Measurements from ENCODE around the gene CCDC186.
"Not testable (repeated sequence)": the region's sequence is repeated elsewhere in the genome, so short reads cannot be mapped to it uniquely, and the experiment has no call there.

The CCDC186 gene

DNA sequence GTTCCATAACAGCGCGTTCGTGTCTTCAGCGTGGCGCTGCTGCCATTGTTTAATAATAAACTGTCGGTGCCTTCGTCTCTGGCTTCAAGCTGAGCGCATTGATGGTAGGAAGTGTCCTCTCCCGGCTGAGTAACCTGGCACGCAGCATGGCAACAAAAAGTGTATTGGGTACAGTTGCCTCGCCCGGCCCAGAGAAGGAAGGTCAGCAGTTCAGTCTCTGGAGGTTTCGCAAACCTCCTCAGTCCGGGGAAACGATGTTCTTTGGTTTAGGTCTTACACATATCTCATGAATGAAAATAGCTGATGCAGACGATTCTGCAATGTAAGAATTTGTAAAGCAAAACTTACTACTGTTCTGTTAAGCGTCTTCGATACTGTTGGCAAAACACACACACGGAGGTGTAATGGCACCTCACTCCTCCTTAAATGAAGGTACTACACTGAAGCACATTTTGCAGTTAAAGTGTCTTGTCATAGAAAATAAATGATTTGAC is 739 bp upstream of the CCDC186 start:
- peak in 33 of 58 donors; percentile 6 to 67 (median 33) for DNase-seq

DNA sequence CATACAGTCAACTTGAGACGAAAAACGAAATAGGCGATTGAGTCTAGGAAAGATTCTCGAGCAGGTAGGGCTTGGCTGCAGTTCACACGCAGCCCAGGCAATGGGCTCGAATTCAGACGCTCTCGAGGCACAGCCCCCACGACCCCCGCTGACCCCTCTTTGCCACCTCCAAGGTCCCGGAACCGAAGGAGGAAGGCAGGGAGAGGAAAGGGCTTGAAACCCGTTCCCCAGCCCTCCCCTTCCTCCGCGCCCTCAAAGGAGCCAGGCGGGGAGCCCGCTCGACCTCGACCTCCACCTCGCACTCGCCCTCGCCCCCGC is 441 bp downstream of the CCDC186 start:
- DNase-seq: peak in 9 of 58 donors; percentile 3 to 70 (median 45)

DNA sequence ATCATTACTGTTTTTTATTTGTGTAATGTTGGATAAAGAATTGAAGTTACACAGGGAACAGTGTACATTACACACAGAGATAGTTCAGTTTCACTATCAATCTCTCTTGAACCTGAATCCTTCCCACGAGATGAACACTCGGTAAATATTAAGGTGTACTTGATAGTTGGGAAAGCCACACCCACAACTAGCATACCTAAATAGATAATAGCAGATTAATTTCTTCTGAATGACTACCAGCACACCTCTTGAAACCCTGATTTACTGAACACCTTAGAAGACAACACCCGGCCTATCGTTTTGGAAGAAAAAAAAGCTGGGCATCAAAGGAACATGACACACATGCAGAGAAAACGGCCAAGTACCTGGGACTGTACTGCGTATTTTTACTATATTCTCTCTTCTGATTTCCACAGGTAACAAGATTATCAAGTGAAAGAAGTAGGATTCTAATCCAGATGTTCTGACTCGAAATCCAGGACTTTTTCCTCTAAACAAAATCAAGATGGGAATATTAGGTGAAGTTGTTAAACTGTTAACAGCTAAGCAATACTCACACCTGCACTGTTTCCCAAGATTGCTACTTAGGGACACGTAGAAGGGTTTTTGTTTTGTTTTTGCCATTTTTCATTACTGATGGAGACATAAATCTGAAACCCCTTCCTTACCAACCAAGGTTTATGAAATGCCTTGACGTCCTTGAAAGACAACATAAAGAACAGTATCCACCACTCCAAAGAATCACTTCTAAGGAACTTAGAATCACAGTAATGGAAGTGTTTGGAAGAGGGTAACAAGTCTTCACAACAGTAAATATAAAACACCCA is 1.0 kb downstream of the CCDC186 start:
- no peak for DNase-seq

DNA sequence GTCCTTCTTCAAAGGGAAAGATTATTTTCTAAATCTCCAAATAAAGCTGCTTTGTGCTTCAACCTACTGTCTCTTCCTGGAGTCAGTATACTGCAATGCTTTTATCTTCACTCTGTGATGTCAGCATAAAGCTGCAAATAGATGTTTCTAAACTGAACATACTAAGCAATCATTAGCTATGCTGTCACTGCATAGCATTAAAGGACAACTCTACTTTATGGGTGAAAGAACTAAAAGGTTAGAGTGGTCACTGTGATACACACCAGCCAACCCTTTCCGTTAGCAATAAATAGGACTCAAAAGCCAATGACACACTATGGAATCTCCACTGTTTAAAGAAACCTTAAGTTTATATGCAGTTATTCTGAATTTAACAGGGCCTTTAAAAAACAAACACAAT is 1.8 kb downstream of the CCDC186 start:
- DNase-seq: no peak

DNA sequence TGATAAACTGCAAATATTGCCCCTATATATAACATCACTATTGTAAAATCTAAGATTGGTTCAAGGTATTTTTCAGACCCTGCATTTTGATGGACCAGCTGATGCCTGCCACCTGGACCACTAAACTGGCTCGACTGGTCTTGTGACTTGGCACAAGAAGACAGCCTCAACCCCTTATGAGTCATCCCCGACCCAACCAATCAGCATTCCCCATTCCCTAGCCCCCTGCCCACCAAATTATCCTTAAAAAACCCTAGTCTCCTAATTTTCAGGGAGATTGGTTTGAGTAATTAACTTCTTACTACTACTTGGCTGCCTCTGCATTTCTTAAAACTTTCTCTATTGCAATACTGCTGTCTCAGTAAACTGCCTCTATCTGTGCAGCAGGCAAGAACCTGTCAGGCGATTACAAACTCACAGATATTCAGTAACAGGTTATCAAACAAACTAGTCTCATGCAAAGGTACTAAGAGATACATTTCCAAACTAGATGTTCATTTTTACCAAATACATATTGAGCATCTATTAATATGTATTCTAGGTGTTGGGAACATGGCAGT is 5.5 kb downstream of the CCDC186 start:
- no peak for DNase-seq

DNA sequence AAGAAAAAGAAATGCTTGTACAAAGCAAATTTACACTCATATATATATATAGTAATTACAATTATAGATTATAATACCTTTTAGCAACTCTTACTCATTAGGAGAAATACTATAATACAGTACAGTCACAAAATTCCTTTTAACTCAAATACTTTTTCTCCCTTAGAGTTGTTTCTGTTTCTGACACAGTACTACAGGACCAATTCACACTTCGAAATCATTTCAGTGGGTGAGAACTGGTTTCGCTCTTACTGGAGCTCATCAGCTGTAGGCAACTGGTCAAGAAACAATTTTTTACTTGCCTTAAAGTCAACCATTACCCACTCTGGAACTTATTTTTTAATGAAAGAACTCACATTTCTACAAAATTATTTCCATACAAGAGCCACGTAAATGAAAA is 6.0 kb downstream of the CCDC186 start:
- DNase-seq: no peak

DNA sequence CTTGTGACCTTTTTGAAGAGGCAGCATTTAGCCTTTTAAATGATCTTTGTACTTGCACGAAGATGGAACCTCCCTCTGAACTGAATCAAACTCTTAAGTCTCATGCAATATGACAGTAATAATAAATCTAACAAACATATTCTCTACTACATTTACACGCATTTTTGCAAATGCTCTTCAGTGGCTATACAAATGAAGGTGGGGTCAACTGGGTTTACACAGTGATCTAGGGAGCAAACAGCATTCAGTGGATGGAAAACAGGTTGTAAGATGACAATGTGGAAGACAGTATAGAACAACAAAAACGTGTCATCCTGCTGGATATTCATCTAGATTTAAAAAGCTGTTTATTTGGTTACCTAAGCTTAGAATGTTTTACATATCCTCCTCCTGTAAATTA is 7.5 kb downstream of the CCDC186 start:
- DNase-seq: no peak

DNA sequence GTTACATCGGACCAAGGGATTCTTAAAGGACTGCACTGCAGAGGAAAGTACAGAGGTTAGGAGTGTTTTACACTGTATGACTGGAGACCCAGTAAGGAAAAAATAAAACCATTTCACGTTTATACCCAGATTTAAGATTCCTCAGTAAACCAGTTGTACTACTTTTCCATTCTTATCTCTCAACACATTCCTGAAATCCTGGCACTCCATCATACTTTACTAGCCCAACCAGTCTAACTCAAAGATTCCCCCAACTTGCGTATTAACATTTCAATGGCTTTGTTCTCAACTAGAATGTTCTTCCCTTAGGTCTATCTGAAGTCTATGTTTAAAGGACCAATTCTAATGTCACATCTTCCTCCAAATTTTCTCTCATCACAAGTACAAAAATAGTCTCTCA is 8.0 kb downstream of the CCDC186 start:
- no peak for DNase-seq

DNA sequence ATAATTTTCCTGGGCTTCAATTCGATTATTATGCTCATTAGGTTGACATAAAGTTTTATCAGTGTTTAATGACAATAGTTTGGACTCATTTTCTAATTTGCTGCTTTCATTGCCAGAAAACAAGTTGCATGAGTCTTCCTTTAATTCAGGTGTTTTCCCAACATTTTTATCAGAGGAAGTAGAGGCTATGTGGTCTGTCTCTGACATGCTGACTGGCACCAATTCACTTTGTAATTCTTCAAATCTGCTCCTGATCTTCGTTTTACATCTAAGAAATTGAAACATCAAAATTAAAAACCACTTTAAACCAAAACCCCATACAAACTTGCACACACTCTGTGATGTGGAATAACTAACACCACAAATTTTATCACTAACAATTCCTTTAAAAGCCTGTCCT is 10.9 kb downstream of the CCDC186 start:
- no peak for DNase-seq

DNA sequence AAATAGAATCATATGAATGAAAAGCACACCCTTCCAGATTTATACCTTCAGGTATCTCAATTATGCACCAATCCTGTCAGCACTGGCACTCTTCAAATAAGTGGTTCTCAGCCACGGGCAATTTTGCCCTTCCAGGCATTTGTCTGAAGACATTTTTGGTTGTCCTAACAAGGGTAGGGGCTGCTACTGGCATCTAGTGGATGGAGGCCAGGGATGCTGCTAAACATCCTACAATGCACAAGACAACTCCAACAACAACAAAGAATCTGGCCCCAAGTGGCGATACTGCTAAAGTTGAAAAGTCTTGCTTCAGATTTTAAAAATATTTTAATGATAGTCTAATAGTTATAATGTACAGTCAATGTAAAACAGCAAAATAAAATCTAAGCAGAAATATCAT is 16.1 kb downstream of the CCDC186 start:
- DNase-seq: no peak

DNA sequence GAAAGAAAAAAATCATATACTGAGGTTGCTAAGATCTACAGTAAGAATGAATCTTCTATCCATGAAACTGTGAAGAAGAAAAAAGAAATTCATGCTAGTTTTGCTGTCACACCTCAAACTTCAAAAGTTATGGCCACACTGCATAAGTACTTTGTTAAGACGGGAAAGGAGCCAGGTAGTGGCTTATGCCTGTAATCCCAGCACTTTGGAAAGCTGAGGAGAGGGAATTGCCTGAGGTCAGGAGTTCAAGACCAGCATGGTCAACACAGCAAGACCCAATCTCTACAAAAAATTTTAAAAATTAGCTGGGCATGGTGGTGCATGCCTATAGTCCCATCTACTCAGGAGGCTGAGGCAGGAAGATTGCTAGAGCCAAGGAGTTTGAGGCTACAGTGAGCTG is 22.1 kb downstream of the CCDC186 start:
- no peak for DNase-seq

DNA sequence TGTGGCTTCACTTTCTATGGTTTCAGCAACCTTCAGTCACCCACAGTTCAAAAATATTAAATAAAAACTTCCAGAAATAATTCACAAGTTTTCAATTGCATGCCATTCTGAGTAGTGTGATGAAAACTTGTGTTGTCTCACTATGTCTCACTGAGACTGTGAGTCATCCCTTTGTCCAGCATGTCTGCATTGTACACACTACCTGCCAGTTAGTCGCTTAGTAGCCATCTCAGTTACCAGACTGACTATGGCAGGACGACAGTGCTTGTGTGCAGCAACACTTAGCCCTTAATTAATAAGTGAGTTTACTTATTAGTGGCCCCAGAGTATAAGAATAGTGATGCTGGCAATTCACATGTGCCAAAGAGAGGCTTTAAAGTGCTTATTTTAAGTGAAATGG is 22.5 kb downstream of the CCDC186 start:
- DNase-seq: no peak

DNA sequence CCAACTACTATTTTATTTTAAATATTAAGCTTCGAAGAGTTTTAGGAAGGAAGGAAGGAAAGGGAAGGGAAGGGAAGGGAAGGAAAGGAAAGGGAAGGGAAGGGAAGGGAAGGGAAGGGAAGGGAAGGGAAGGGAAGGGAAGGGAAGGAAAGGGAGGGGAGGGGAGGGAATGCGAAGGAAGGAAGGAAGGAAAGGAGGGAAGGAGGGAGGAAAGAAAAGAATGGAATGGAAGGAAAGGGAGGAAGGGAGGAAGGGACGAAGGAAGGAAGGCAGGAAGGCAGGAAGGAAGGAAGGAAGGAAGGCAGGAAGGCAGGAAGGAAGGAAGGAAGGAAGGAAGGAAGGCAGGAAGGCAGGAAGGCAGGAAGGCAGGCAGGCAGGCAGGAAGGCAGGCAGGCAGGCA is 24.5 kb downstream of the CCDC186 start:
- DNase-seq: not testable (repeated sequence)

DNA sequence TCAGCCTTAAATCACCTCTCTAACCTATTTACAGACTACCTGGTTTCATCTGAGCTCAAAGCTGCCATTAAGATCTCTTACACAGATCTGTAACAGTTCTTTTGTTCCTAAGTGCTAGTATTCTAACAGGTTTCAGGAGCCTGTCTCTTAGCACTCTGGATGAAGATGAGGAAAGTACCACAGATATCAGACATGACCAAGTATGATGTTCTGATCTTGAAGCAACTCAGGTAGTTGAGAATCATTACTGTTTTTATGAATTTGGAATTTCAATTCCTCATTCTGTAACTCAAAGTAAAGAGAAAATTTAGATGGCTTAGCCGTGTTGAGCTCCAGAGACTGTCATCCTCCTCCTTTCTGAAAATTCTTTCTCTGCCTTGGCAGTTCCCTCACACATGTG is 30.8 kb downstream of the CCDC186 start:
- DNase-seq: no peak

DNA sequence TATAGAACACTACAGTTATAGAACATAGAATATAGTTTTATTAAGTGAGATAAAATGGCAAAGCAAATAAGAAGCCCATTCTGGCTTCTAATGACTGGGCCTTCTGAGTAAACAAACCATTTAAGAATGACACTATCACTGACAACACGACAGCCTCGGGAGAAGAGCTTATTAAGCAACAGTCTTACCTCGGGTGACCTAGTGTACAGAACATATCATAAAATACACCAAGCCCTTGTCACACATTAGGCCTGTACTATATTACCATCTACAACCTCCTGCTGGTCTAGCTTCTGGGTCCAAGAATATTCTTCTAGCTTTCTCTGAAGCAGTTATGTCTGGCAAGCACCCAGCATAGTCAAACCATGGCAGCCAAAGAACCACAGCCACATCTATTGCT is 32.0 kb downstream of the CCDC186 start:
- DNase-seq: no peak

DNA sequence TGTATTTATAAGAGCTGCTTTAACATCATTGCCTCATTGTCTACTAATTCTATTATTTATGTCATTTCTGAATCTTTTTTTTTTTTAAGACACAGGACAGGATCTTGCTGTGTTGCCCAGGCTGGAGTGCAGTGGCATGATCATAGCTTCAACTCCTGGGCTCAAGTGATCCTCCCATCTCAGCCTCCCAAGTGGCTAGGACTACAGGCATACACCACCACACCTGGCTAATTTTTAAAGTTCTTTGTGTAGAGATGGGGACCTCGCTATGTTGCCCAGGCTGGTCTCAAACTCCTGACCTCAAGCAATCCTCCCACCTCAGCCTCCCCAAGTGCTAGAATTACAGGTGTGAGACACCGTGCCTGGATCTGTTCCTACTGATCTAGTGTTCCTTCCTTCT is 33.2 kb downstream of the CCDC186 start:
- not testable (repeated sequence) for DNase-seq

DNA sequence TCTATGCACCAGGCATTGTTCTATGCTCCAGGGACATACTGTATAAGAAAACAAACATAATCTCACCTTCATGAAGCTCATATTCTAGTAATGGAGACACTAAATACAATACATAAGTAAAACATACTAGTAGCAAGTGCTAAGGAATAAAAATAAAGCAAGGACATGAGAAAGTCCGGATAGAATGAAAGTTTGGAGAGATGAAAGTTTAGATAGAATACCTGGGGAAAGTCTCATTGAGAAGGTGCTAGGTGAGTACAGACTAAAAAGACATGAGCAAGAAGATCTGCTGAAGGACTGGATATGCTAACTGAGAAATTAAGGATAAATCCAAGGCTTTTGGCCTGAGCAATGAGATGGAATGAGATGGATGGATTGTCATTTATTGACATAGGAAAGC is 34.0 kb downstream of the CCDC186 start:
- DNase-seq: no peak

DNA sequence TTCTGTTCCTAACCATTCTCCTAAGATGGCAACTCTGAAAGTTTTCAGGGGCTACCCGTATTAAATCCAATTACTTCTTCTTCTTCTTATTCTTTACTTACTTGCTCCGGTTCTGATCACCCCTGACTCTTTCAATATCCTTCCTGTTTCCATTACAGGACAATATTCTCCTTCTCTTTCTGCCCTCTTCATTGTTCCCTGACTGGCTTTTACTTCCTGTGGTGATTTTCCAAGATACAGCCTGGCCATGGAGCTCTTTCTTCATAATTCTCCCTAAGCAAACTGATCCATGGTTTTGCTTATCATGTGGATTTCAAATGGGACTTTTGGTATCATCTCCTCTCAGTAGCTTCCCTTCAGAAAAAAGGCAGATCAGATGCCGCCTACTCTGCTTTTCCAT is 35.4 kb downstream of the CCDC186 start:
- no peak for DNase-seq

DNA sequence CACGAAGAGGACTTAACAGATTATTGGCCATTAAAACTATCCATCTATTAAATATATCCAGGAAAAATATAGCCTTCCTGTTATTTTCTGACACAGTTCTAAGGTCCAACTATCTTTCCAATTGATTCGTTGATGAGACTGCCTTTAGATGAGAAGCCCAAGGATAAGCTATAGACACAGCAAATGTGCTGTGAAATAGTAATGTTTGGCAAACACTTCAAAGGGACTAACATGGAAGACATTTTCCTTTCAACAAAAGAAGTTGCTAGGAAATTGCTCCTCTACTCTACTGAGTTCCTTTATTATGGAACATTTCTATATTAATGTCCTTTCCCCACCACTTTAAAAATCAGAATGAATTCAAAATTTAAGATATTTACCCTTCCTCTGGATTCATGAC is 38.5 kb downstream of the CCDC186 start:
- no peak for DNase-seq

DNA sequence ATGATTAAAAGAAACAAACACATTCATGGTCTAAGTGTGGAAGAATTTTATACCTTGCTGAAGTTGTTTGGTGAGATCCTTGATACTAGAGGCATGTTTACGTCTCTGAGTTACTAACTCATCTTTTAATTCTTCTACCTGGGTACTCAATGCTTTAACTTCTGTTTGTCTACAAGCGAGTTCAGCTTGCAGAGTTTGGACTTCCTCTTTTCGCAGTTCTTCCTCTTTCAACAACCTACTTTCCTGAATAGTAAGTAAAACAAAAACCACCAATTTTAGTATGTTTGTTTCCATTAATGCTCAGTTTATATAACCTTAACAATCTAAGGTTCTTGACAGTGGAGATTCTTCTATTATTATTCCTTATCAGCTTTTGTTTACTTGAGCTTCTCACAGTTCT is 42.9 kb downstream of the CCDC186 start:
- DNase-seq: no peak

DNA sequence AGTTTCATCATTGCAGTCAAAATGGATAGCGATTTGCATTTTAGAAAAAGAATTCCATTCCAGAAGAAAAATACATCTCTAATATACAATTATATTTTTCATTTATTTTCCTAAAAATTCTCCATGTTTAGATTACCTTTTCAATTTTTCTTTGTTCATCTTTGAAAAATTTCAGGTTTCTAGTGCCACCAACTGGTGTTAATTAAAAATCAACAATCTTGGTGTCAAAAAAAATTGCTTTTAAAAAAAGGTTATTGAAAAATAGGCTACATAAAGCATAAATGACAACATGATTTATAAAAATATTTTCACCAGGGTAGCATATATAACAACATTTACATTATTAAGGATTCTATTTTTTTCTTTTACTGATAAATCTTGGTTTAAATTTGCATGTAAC is 53.0 kb downstream of the CCDC186 start:
- no peak for DNase-seq

DNA sequence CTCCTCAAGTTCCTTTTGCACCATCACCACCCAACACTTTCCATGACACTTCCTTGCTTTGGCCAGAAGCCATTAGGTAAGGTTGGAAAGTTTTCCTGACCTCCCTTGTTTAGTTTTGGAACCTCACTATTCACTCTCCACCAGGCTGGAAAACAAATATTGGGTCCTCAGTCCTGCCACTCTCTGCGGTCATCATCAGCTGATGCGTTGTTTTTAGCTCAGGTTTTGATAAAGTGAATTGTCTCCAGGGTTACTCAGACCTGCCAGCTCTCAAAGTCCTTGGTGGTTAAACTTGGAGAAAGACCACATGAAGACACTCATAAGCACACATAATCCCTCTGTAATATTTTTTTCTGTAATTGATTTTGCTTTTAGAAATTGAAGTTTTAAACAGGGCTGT is 55.5 kb downstream of the CCDC186 start:
- DNase-seq: no peak

DNA sequence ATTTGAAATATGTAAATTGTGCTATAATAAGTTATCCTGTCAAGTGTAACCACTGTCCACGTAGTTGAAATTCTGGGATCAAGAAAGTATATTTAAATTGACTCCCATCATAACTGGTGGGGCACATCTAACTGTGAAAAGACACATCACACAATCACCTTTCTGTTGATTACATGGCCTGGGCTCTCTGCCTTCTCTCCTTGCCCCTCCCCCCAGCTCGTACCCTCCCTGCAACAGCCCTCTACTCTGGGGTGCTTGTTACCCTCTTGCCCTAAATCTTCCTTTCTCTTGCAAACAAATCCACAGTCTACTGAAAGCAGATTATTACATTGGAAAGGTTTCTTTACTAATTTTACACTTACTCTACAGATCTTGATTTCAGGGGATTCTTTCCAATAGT is 56.3 kb downstream of the CCDC186 start:
- no peak for DNase-seq
